Aorta (tissue), 5 donors: Measurements from ENCODE around the gene PLA2G3. TPM values are rescaled to one million over a fixed set of nuclear protein-coding genes. Genes with fewer than 3 reads are reported as not detected.
"Not testable (repeated sequence)": the region's sequence is repeated elsewhere in the genome, so short reads cannot be mapped to it uniquely, and the experiment has no call there.

Source experiments
- ATAC-seq: fragments of 200-7000 bp; cut with Tn5 transposase; one replicate; pipeline ENCODE4 v1.9.1; 2022; ENCODE audit warnings: moderate library complexity; ENCODE audit not compliant: low FRiP score
- DNase-seq, 2 donors: peaks; one replicate each; pipeline ENCODE4 v3.0.0-alpha.2; 2020
- H3K27ac ChIP-seq, 2 donors: one replicate each; pipeline ENCODE4 v1.5.1; 2013; ENCODE audit warnings: low read length in 2 of 2, mild to moderate bottlenecking in 2 of 2, moderate library complexity in 2 of 2, control low read depth in 1 of 2, inconsistent platforms in 1 of 2, low read depth in 1 of 2
- H3K27me3 ChIP-seq, 2 donors: one replicate each; pipeline ENCODE4 v1.6.1; 2013; ENCODE audit warnings: control low read depth in 1 of 2, low read length in 1 of 2, mild to moderate bottlenecking in 1 of 2, moderate library complexity in 1 of 2; ENCODE audit not compliant: insufficient read depth in 2 of 2, control insufficient read depth in 1 of 2
- H3K36me3 ChIP-seq, 2 donors: one replicate each; pipeline ENCODE4 v1.6.1; 2013; ENCODE audit warnings: control low read depth in 1 of 2, low read length in 1 of 2, mild to moderate bottlenecking in 1 of 2; ENCODE audit not compliant: insufficient read depth in 2 of 2, control insufficient read depth in 1 of 2
- H3K4me1 ChIP-seq, 2 donors: one replicate each; pipeline ENCODE4 v1.6.1; 2013; ENCODE audit warnings: low read length in 2 of 2, control low read depth in 1 of 2, mild to moderate bottlenecking in 1 of 2, moderate library complexity in 1 of 2; ENCODE audit not compliant: insufficient read depth in 2 of 2, control insufficient read depth in 1 of 2
- H3K4me3 ChIP-seq, 2 donors: one replicate each; pipeline ENCODE4 v1.5.1; 2013; ENCODE audit warnings: low read length in 2 of 2, control low read depth in 1 of 2, mild to moderate bottlenecking in 1 of 2
- H3K9me3 ChIP-seq: one replicate; pipeline ENCODE4 v1.6.1; 2013; ENCODE audit warnings: mild to moderate bottlenecking, low read length; ENCODE audit not compliant: control insufficient read depth
- WGBS, 2 donors: extraction: QIAGEN DNeasy Blood & Tissue Kit; methylation state at CpG; one replicate each; pipeline ENCODE4 v1.1.7; 2013; 5-methylcytosine and 5-hydroxymethylcytosine counted together
- intact Hi-C, 2 donors: fragments of 100-400 bp; cut with DNase I; formaldehyde crosslinking; loops; one replicate each; pipeline versions ENCODE4 v1.14.2 to v1.15.0; 2022
- polyA plus RNA-seq, 2 donors: library from polyadenylated mRNA; stranded (reverse); fragments of 200-250 nt; gene quantifications; one replicate each; pipeline ENCODE4 v1.2.3, GENCODE V29; 2013
- total RNA-seq, 2 donors: library from RNA; stranded (reverse); fragmentation: NEBNext Ultra II Directional; extraction: Animal tissue kit (Norgen Biotek cat#: 25700); gene quantifications; one replicate each; pipeline ENCODE4 v1.2.1, GENCODE V29; 2021
- donor health status: healthy with polysubstance abuse.
- donor health status: Bipolar disorder and iron deficiency.
- donor health status: DM: no; HTN: no; CAD: no.
- donor health status: DM: no; HTN: no; CAD: no.
- donor health status: DM: yes; HTN: yes; CAD: no.

PLA2G3 gene
- total and polyA plus RNA-seq, 4 donors: 0.33 TPM; not detected in 3

GRCh38 chr22:31099386-31099785 is 40.9 kb downstream of the PLA2G3 start:
- Histone ChIP-seq H3K27me3 (no peaks in the 10 kb centered on the region), H3K4me3 (no peak overlapping the region), H3K4me1 (no peaks in the 10 kb centered on the region), H3K9me3 (no peaks in the 10 kb centered on the region), H3K27ac (peak overlapping the region in 1 of 2 donors; percentile 43), H3K36me3 (peaks cover 8 to 25% of the 10 kb centered on the region in 2 donors)
- intact Hi-C loops: no loop called here
- 70 to 73% methylated on average over 6 of the region's 6 CpGs for WGBS, 2 donors
- DNase-seq (no peak), ATAC-seq (no peak)

GRCh38 chr22:31098632-31099110 is 41.6 kb downstream of the PLA2G3 start:
- H3K4me3 ChIP-seq: no peak overlapping the region
- H3K27me3 ChIP-seq: no peaks in the 10 kb centered on the region
- ATAC-seq (peak; percentile 26), DNase-seq (no peak)
- H3K9me3 ChIP-seq: no peaks in the 10 kb centered on the region
- H3K27ac ChIP-seq: peak overlapping the region in 1 of 2 donors; percentile 23
- intact Hi-C loops: no loop called here
- no peaks in the 10 kb centered on the region for H3K4me1 ChIP-seq
- H3K36me3 ChIP-seq: peaks cover 8 to 29% of the 10 kb centered on the region in 2 donors
- 47 to 48% methylated on average over 34 to 36 of the region's 36 CpGs for WGBS, 2 donors

- Histone ChIP-seq H3K27me3 (no peaks in the 10 kb centered on the region), H3K27ac (peak overlapping the region in 1 of 2 donors; percentile 23), H3K4me3 (no peak overlapping the region), H3K4me1 (no peaks in the 10 kb centered on the region), H3K36me3 (peaks cover 8 to 31% of the 10 kb centered on the region in 2 donors), H3K9me3 (no peaks in the 10 kb centered on the region)
- intact Hi-C loops: no loop called here
- no peak for DNase-seq
- no peak for ATAC-seq
- WGBS, 2 donors: 66 to 75% methylated on average over 10 of the region's 10 CpGs
Measured at GRCh38 chr22:31097941-31098631, 42.2 kb downstream of the PLA2G3 start.

GRCh38 chr22:31097539-31097938 is 42.8 kb downstream of the PLA2G3 start:
- H3K27me3 ChIP-seq, DNase-seq, H3K9me3 ChIP-seq, H3K4me1 ChIP-seq, ATAC-seq, intact Hi-C loops, H3K4me3 ChIP-seq: not testable (repeated sequence)
- WGBS, 2 donors: 85 to 88% methylated on average over 5 of the region's 5 CpGs
- Histone ChIP-seq H3K36me3 (peaks cover 8 to 31% of the 10 kb centered on the region in 2 donors), H3K27ac (peak overlapping the region in 1 of 2 donors; percentile 18)

GRCh38 chr22:31096657-31097279 is 43.5 kb downstream of the PLA2G3 start:
- intact Hi-C loops: no loop called here
- H3K4me1 ChIP-seq: no peaks in the 10 kb centered on the region
- WGBS, 2 donors: 77 to 81% methylated on average over 27 of the region's 27 CpGs
- DNase-seq (no peak), ATAC-seq (no peak)
- peak overlapping the region in 1 of 2 donors; percentile 3 for H3K27ac ChIP-seq
- H3K36me3 ChIP-seq: peaks cover 8 to 32% of the 10 kb centered on the region in 2 donors
- H3K4me3 ChIP-seq: no peak overlapping the region
- H3K27me3 ChIP-seq: no peaks in the 10 kb centered on the region
- no peaks in the 10 kb centered on the region for H3K9me3 ChIP-seq

- H3K4me1 ChIP-seq: no peaks in the 10 kb centered on the region
- intact Hi-C loops: no loop called here
- DNase-seq (no peak), ATAC-seq (no peak)
- H3K9me3 ChIP-seq: no peaks in the 10 kb centered on the region
- H3K27me3 ChIP-seq: no peaks in the 10 kb centered on the region
- peaks cover 8 to 38% of the 10 kb centered on the region in 2 donors for H3K36me3 ChIP-seq
- H3K4me3 ChIP-seq: no peak overlapping the region
- 76 to 89% methylated on average over 3 of the region's 3 CpGs for WGBS, 2 donors
- H3K27ac ChIP-seq: peak overlapping the region in 1 of 2 donors; percentile 10
Measured at GRCh38 chr22:31095637-31096249, 44.6 kb downstream of the PLA2G3 start.

GRCh38 chr22:31094741-31095140 is 45.6 kb downstream of the PLA2G3 start:
- Histone ChIP-seq H3K36me3 (peaks cover 4 to 38% of the 10 kb centered on the region in 2 donors), H3K9me3 (no peaks in the 10 kb centered on the region), H3K4me3 (no peak overlapping the region), H3K4me1 (no peaks in the 10 kb centered on the region), H3K27me3 (no peaks in the 10 kb centered on the region), H3K27ac (peak overlapping the region in 1 of 2 donors; percentile 8)
- 75% methylated on average over 7 of the region's 7 CpGs for WGBS, 2 donors
- intact Hi-C loops: no loop called here
- no peak for ATAC-seq
- DNase-seq: no peak

- H3K9me3 ChIP-seq: no peaks in the 10 kb centered on the region
- 14 to 16% methylated on average over 5 of the region's 5 CpGs for WGBS, 2 donors
- DNase-seq: peak in 1 of 2 donors; percentile 50
- no peak for ATAC-seq
- H3K4me1 ChIP-seq: no peaks in the 10 kb centered on the region
- no peak overlapping the region for H3K4me3 ChIP-seq
- no peaks in the 10 kb centered on the region for H3K27me3 ChIP-seq
- peak overlapping the region; percentile 17 to 58 for H3K27ac ChIP-seq
- intact Hi-C loops: no loop called here
- H3K36me3 ChIP-seq: peaks cover 0 to 33% of the 10 kb centered on the region in 2 donors
Measured at GRCh38 chr22:31094021-31094551, 46.2 kb downstream of the PLA2G3 start.
